ENCODE data around the gene SERINC2. TPM values are rescaled to one million over a fixed set of nuclear protein-coding genes. Genes with fewer than 3 reads are reported as not detected.

The SERINC2 gene
- total and polyA plus RNA-seq, 2 experiments from 2014 or later, result 20.5 to 23.3 TPM

- TF ChIP-seq ZNF462 (CRISPR knock-in tag; IDR thresholded peaks at IDR 0.05) (no peak), ZNF331 (CRISPR knock-in tag; IDR thresholded peaks at IDR 0.05; ENCODE audit: low read depth) (no peak)
These were observed 43.0 kb upstream of the SERINC2 start (continued) for GRCh38 chr1:31370021-31370420.

- Histone ChIP-seq H3K27me3 (ENCODE audit: insufficient read depth) (no peaks in the 10 kb centered on the region), H3K4me3 (no peak overlapping the region), H3F3A (replicated peaks; ENCODE audit: low read depth) (peaks cover 18% of the 10 kb centered on the region; the same call in 1 of the 2 replicates), H3K36me3 (ENCODE audit: insufficient read depth) (no peaks in the 10 kb centered on the region), H3K4me1 (ENCODE audit: insufficient read depth) (peaks cover 37% of the 10 kb centered on the region), H3K4me2 (no peak overlapping the region), H3K27ac (ENCODE audit: low read depth) (no peak overlapping the region), H3K79me2 (replicated peaks; ENCODE audit: insufficient read depth) (no peaks in the 10 kb centered on the region), H3K9me2 (ENCODE audit: insufficient read depth) (no peaks in the 10 kb centered on the region), H2AFZ (no peak overlapping the region), H4K20me1 (replicated peaks; ENCODE audit: insufficient read depth) (no peaks in the 10 kb centered on the region; the same call in 1 of the 2 replicates)
- ATAC-seq (no peak), DNase-seq (ENCODE audit: low spot score) (no peak)
- no peak overlapping the region for H3K4me3 Mint-ChIP-seq
- peaks cover 14% of the 10 kb centered on the region; the same call in 2 of the 3 replicates for H3K36me3 Mint-ChIP-seq (ENCODE audit: low read depth)
- H3K27ac Mint-ChIP-seq, result no peak overlapping the region
- peaks cover 17% of the 10 kb centered on the region for H3K27me3 Mint-ChIP-seq (ENCODE audit: insufficient read depth, low read depth, poor library complexity)
- H3K9me3 Mint-ChIP-seq, result no peaks in the 10 kb centered on the region
- H3K4me1 Mint-ChIP-seq, result peaks cover 51% of the 10 kb centered on the region
- TF ChIP-seq ZNF462 (CRISPR knock-in tag; IDR thresholded peaks at IDR 0.05) (no peak), STAT1 (IDR thresholded peaks at IDR 0.05; ENCODE audit: unreplicated experiment) (no peak), REST (IDR thresholded peaks at IDR 0.05; ENCODE audit: unreplicated experiment) (no peak), EZH2phosphoT487 (IDR thresholded peaks at IDR 0.05; ENCODE audit: unreplicated experiment) (no peak)
These were observed 42.4 kb upstream of the SERINC2 start for GRCh38 chr1:31370565-31370964.

Measured in GM23338 (cell line).